ENCODE data around the gene NRCAM.

DNA sequence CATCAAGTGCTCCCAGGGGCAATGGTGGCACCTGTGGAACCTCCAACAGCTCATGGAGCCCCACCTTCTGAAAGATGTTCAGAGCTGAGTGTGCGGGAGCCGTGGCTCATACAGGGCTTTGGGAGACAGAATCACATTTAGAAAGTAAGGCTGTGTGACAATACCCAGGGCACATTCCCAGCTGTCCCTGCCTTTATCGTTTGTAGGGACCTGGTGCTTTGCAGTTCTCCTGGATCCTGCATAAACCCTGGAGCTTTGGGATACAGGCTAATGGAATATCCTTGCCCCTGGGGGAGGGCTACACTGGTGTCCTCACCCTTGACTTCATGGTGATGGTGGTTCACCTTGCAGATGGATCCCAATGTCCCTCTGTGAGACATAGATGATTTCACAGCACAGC lies 191.2 kb downstream of the NRCAM start:
- TF ChIP-seq, protein P1, sequence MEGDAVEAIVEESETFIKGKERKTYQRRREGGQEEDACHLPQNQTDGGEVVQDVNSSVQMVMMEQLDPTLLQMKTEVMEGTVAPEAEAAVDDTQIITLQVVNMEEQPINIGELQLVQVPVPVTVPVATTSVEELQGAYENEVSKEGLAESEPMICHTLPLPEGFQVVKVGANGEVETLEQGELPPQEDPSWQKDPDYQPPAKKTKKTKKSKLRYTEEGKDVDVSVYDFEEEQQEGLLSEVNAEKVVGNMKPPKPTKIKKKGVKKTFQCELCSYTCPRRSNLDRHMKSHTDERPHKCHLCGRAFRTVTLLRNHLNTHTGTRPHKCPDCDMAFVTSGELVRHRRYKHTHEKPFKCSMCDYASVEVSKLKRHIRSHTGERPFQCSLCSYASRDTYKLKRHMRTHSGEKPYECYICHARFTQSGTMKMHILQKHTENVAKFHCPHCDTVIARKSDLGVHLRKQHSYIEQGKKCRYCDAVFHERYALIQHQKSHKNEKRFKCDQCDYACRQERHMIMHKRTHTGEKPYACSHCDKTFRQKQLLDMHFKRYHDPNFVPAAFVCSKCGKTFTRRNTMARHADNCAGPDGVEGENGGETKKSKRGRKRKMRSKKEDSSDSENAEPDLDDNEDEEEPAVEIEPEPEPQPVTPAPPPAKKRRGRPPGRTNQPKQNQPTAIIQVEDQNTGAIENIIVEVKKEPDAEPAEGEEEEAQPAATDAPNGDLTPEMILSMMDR (conservative IDR thresholded peaks at IDR 0.05 in 1 of 2, IDR thresholded peaks at IDR 0.05 in 1 of 2; ENCODE audit: extremely low read depth in 1 of 2, insufficient read depth in 1 of 2, low read depth in 1 of 2, low read length in 2 of 2): no peak
- TF ChIP-seq EZH2 (IDR thresholded peaks at IDR 0.05; ENCODE audit: borderline replicate concordance, low read length): no peak

Data from mammary epithelial cell (primary cell).